Erythroblast (primary cell): ENCODE measurements around the gene ZNF615.

Experiments
- GATA1 ChIP-seq: IDR thresholded peaks from 2 replicates; pipeline ENCODE4 v1.6.1; 2011; ENCODE audit warnings: low read depth, mild to moderate bottlenecking, control low read depth, low read length, moderate library complexity
- POLR2A ChIP-seq: IDR thresholded peaks from 2 replicates; pipeline ENCODE4 v1.6.1; 2011; ENCODE audit warnings: mild to moderate bottlenecking, low read length

- TF ChIP-seq POLR2A: no peak
- no peak for TF ChIP-seq GATA1
Measured at GRCh38 chr19:52022193-52022592, 14.2 kb upstream of the ZNF615 start.
